HuH-7.5 (cell line): ENCODE data around the gene PPY.
A peak's percentile ranks its signal among the peaks of the same experiment; 100 is the strongest.
"Not testable (repeated sequence)": the region's sequence is repeated elsewhere in the genome, so short reads cannot be mapped to it uniquely, and the experiment has no call there.

Experiments
- DNase-seq: peaks from one replicate; pipeline ENCODE4 v3.0.0; 2011; ENCODE audit warnings: low spot score

Gene PPY

GRCh38 chr17:43905400-43905984 is 36.8 kb downstream of the PPY start:
- DNase-seq = no peak

- DNase-seq = no peak
Observed at GRCh38 chr17:43901861-43902589, 40.3 kb downstream of the PPY start.

GRCh38 chr17:43900858-43901754 is 41.2 kb downstream of the PPY start:
- DNase-seq = no peak

GRCh38 chr17:43900183-43900857 is 42.0 kb downstream of the PPY start:
- DNase-seq = peak; percentile 94

GRCh38 chr17:43898446-43898845 is 43.8 kb downstream of the PPY start:
- DNase-seq = no peak

GRCh38 chr17:43897831-43898230 is 44.4 kb downstream of the PPY start:
- DNase-seq = no peak

GRCh38 chr17:43894494-43894893 is 47.8 kb downstream of the PPY start:
- DNase-seq = not testable (repeated sequence)

GRCh38 chr17:43892647-43892952 is 49.7 kb downstream of the PPY start:
- DNase-seq = no peak

DNA sequence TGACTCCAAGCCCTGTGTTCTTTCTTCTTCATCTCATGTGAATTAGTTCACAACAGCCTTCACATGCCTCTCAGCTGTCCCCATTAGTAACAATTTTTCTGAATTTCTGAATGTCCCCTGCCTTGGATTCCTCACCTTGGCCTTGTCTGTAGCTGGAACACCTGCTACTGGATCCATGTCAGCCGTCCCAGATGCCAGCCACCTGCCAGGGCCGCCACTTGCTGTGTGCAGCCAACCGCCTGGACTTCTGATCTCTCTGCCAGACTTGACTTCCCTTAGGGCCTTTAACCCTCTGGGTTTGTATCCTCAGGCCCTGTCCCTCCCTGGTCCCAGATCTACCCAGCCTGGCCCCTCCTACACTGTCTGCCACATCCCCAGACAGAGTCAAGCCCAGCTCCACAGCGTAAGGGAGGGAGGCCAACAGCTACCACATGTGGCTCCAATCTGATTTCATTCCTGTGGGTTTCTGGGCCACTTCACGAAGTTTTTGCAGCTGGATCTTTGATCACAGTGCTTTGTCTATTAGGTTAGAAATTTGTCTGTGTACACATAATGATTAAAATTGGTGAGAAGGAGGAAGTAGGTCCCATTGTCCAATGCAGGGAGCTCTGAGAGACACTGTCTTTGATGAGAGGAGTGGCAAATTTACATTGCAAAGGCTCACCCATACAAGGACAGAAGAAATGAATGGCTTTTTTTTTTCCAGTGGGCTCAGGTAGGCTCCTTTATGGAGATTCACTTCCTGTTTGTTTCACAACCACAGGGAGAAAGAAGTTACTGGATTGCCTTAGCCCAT is 50.2 kb downstream of the PPY start:
- DNase-seq = no peak
